ENCODE measurements around the gene THPO. TPM values are rescaled to one million over a fixed set of nuclear protein-coding genes. Genes with fewer than 3 reads are reported as not detected.

Gene THPO
- polyA plus RNA-seq, 2 donors = 0.06 to 0.12 TPM

DNA sequence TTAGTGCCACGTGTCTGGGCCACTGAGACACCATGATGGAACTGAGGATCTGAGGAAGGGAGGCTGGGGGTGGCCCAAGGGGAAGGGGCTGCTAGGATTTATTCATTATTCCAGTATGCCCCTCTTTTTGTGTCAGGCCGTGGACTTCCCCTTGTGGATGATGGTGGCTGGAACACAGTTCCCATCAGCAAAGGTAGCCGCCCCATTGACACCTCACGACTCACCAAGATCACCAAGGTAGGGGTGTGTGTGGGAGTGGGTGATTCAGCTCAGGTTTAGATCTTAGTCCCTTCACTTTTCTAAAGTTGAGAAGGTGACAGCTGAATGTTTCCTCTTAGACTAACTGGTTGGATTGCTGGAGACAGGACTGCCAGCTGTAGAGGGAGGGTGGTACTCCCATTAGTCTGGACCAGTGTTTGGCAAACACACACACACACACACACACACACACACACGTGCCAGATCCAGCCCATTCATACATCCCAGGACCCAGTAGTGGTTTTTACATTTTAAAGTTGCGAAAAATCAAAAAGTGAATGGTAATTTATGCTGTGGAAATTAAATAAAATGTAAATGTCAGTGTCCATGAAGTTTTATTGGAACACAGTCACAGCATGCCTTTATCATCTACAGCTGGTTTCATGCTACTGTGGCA lies 52.2 kb downstream of the THPO start:
- 67 to 70% methylated on average over 6 of the region's 6 CpGs for WGBS, 2 donors

DNA sequence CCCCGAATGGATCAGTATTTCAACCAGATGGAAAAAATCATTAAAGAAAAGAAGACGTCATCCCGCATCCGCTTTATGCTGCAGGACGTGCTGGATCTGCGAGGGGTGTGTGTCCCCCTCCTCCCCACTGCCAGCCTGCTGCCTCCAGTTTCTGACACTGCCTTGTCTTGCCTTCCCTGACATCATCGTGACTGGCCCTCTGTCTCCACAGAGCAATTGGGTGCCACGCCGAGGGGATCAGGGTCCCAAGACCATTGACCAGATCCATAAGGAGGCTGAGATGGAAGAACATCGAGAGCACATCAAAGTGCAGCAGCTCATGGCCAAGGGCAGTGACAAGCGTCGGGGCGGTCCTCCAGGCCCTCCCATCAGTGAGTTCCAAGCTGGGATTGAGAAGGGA lies 52.7 kb downstream of the THPO start:
- Histone ChIP-seq H3K9me3 (ENCODE audit: control insufficient read depth in 2 of 2, insufficient read depth in 1 of 2, low read depth in 1 of 2, low read length in 1 of 2) (no peaks in the 10 kb centered on the region), H3K36me3 (ENCODE audit: control insufficient read depth in 2 of 2, insufficient read depth in 2 of 2, low read length in 1 of 2) (peaks cover 46 to 79% of the 10 kb centered on the region in 2 donors), H3K27ac (ENCODE audit: low read depth in 2 of 2, low read length in 1 of 2) (no peak overlapping the region), H3K4me3 (ENCODE audit: low read depth in 1 of 2, low read length in 2 of 2) (no peak overlapping the region), H3K27me3 (ENCODE audit: control insufficient read depth in 1 of 2, insufficient read depth in 2 of 2, low read length in 2 of 2) (no peaks in the 10 kb centered on the region), H3K4me1 (ENCODE audit: control insufficient read depth in 2 of 2, insufficient read depth in 2 of 2, low read length in 1 of 2) (peaks cover 0 to 6% of the 10 kb centered on the region in 2 donors)
- WGBS, 2 donors = 88 to 89% methylated on average over 13 of the region's 13 CpGs

More for the DNA sequence above, 52.2 kb downstream of the THPO start:
- Histone ChIP-seq H3K4me1 (ENCODE audit: control insufficient read depth in 2 of 2, insufficient read depth in 2 of 2, low read length in 1 of 2) (peaks cover 0 to under 1% of the 10 kb centered on the region in 2 donors), H3K27ac (ENCODE audit: low read depth in 2 of 2, low read length in 1 of 2) (no peak overlapping the region), H3K9me3 (ENCODE audit: control insufficient read depth in 2 of 2, insufficient read depth in 1 of 2, low read depth in 1 of 2, low read length in 1 of 2) (no peaks in the 10 kb centered on the region), H3K4me3 (ENCODE audit: low read depth in 1 of 2, low read length in 2 of 2) (no peak overlapping the region), H3K36me3 (ENCODE audit: control insufficient read depth in 2 of 2, insufficient read depth in 2 of 2, low read length in 1 of 2) (peaks cover 46 to 74% of the 10 kb centered on the region in 2 donors), H3K27me3 (ENCODE audit: control insufficient read depth in 1 of 2, insufficient read depth in 2 of 2, low read length in 2 of 2) (no peaks in the 10 kb centered on the region)

DNA sequence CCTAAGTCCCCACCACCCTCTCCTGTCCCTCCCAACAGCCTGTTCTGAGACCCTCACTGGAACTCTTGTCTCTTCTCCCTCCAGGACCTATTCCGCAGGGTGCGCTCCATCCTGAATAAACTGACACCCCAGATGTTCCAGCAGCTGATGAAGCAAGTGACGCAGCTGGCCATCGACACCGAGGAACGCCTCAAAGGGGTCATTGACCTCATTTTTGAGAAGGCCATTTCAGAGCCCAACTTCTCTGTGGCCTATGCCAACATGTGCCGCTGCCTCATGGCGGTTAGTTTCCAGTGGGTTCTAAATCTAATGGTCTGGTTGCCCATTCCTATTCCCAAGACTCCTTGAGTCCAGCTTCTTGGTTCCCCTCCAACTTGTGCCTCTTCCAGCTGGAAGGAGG lies 54.3 kb downstream of the THPO start:
- H3K27ac ChIP-seq (ENCODE audit: low read depth in 2 of 2, low read length in 1 of 2) = no peak overlapping the region
- peaks cover 0 to 13% of the 10 kb centered on the region in 2 donors for H3K4me1 ChIP-seq (ENCODE audit: control insufficient read depth in 2 of 2, insufficient read depth in 2 of 2, low read length in 1 of 2)
- 87 to 93% methylated on average over 8 of the region's 8 CpGs for WGBS, 2 donors
- H3K9me3 ChIP-seq (ENCODE audit: control insufficient read depth in 2 of 2, insufficient read depth in 1 of 2, low read depth in 1 of 2, low read length in 1 of 2) = no peaks in the 10 kb centered on the region
- no peaks in the 10 kb centered on the region for H3K27me3 ChIP-seq (ENCODE audit: control insufficient read depth in 1 of 2, insufficient read depth in 2 of 2, low read length in 2 of 2)
- peaks cover 45 to 80% of the 10 kb centered on the region in 2 donors for H3K36me3 ChIP-seq (ENCODE audit: control insufficient read depth in 2 of 2, insufficient read depth in 2 of 2, low read length in 1 of 2)
- no peak overlapping the region for H3K4me3 ChIP-seq (ENCODE audit: low read depth in 1 of 2, low read length in 2 of 2)

DNA sequence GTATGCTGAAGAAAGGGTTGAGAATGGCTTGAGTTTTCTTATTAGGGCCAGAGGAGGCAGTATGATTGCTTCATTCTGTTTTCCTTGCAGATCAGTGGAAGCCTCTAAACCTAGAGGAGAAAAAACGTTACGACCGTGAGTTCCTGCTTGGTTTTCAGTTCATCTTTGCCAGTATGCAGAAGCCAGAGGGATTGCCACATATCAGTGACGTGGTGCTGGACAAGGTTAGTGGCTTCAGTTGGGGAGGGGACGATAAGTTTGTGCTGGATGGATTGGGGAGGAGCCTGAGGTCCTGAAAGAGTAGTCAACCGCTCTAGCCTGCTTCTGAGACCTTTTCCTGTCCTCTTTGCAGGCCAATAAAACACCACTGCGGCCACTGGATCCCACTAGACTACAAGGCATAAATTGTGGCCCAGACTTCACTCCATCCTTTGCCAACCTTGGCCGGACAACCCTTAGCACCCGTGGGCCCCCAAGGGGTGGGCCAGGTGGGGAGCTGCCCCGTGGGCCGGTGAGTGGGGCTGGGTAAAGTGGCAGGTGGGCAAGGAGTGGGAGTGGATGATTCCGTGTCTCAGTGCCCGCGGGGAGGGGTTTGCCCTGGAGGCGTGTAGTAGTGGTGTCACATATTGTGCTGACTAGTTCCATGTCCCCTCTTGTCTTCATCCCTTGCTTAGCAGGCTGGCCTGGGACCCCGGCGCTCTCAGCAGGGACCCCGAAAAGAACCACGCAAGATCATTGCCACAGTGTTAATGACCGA lies 55.1 kb downstream of the THPO start:
- H3K4me1 ChIP-seq (ENCODE audit: control insufficient read depth in 2 of 2, insufficient read depth in 2 of 2, low read length in 1 of 2) = peaks cover 0 to 13% of the 10 kb centered on the region in 2 donors
- H3K4me3 ChIP-seq (ENCODE audit: low read depth in 1 of 2, low read length in 2 of 2) = no peak overlapping the region
- WGBS, 2 donors = 85 to 88% methylated on average over 20 of the region's 20 CpGs
- H3K36me3 ChIP-seq (ENCODE audit: control insufficient read depth in 2 of 2, insufficient read depth in 2 of 2, low read length in 1 of 2) = peaks cover 39 to 73% of the 10 kb centered on the region in 2 donors
- no peaks in the 10 kb centered on the region for H3K27me3 ChIP-seq (ENCODE audit: control insufficient read depth in 1 of 2, insufficient read depth in 2 of 2, low read length in 2 of 2)
- peak overlapping the region in 1 of 2 donors; percentile 27 for H3K27ac ChIP-seq (ENCODE audit: low read depth in 2 of 2, low read length in 1 of 2)
- no peaks in the 10 kb centered on the region for H3K9me3 ChIP-seq (ENCODE audit: control insufficient read depth in 2 of 2, insufficient read depth in 1 of 2, low read depth in 1 of 2, low read length in 1 of 2)

Other genes starting within 250 kb of the THPO start
- gene EIF2B5, start 242.8 kb downstream of the THPO start, polyA plus RNA-seq = 10 to 100 TPM; 31.0 to 37.7 TPM
- 10 to 100 TPM; 27.2 to 31.6 TPM for gene DVL3, start 222.8 kb downstream of the THPO start, polyA plus RNA-seq
- 100 to 1,000 TPM in 1 of 2 donors, 10 to 100 TPM in 1; 94.2 to 210 TPM for gene AP2M1, start 203.4 kb downstream of the THPO start, polyA plus RNA-seq
- gene ABCF3, start 192.0 kb downstream of the THPO start, polyA plus RNA-seq = 10 to 100 TPM; 42.3 to 42.4 TPM
- under 1 TPM; 0.02 to 0.04 TPM for gene VWA5B2, start 148.6 kb downstream of the THPO start, polyA plus RNA-seq
- gene ALG3, start 129.2 kb downstream of the THPO start, polyA plus RNA-seq = 10 to 100 TPM; 16.4 to 31.0 TPM
- gene EEF1AKMT4, start 128.5 kb downstream of the THPO start, polyA plus RNA-seq = 1 to 10 TPM; 3.5 to 8.6 TPM
- under 1 TPM; 0.06 to 0.12 TPM for gene CAMK2N2, start 116.7 kb downstream of the THPO start, polyA plus RNA-seq
- not detected for gene ECE2, start 102.2 kb downstream of the THPO start, polyA plus RNA-seq
- gene PSMD2, start 79.0 kb downstream of the THPO start, polyA plus RNA-seq = 100 to 1,000 TPM in 1 of 2 donors, 10 to 100 TPM in 1; 50.1 to 156 TPM
- 100 to 1,000 TPM; 222 to 257 TPM for gene EIF4G1, start 63.6 kb downstream of the THPO start, polyA plus RNA-seq
- 1 to 10 TPM; 7.7 to 9.5 TPM for gene FAM131A, start 40.6 kb downstream of the THPO start, polyA plus RNA-seq
- gene CLCN2, start 16.6 kb downstream of the THPO start, polyA plus RNA-seq = 1 to 10 TPM; 3.1 to 5.4 TPM
- gene POLR2H, start 16.5 kb downstream of the THPO start, polyA plus RNA-seq = 100 to 1,000 TPM in 1 of 2 donors, 10 to 100 TPM in 1; 79.6 to 103 TPM
- gene CHRD, start 1.8 kb upstream of the THPO start, polyA plus RNA-seq = 1 to 10 TPM; 2.2 to 3.0 TPM
- 10 to 100 TPM; 24.6 to 27.7 TPM for gene EPHB3, start 183.6 kb upstream of the THPO start, polyA plus RNA-seq

Measured in esophagus (tissue), 2 donors.